Brain microvascular endothelial cell (primary cell): ENCODE data around the gene CXCL10.
"Not testable (repeated sequence)": the region's sequence is repeated elsewhere in the genome, so short reads cannot be mapped to it uniquely, and the experiment has no call there.

ENCODE experiments used
- DNase-seq: peaks from one replicate; pipeline ENCODE4 v3.0.0-alpha.2; 2020
- H3K27ac ChIP-seq: fragments of 250-450 bp; sonication (Bioruptor Pico); 2 replicates; pipeline ENCODE4 v1.5.1; 2020; ENCODE audit warnings: mild to moderate bottlenecking, moderate library complexity
- H3K27me3 ChIP-seq: fragments of 250-450 bp; sonication (Bioruptor Pico); replicated peaks from 2 replicates; pipeline ENCODE4 v1.5.1; 2020; ENCODE audit warnings: mild to moderate bottlenecking
- H3K36me3 ChIP-seq: fragments of 250-450 bp; sonication (Bioruptor Pico); replicated peaks from 2 replicates; pipeline ENCODE4 v1.5.1; 2020; ENCODE audit warnings: mild to moderate bottlenecking
- H3K4me3 ChIP-seq: 2 replicates; pipeline ENCODE4 v1.5.1; 2011; ENCODE audit warnings: low read depth, mild to moderate bottlenecking, control low read depth, low read length, moderate library complexity
- in situ Hi-C: cut with HindIII; loops from 2 replicates; pipeline ENCODE4 v1.10.0; 2017; ENCODE audit warnings: low sequenced_read_pairs, low pct_ligation_motif_present
- TF ChIP-seq, protein P1 (sequence below): IDR thresholded peaks from 2 replicates; pipeline ENCODE4 v1.5.1; 2011; ENCODE audit warnings: low read depth, mild to moderate bottlenecking, moderate library complexity, low read length, control low read depth, inconsistent platforms; ENCODE audit errors: missing control alignments

CXCL10 gene

GRCh38 chr4:76053730-76054129 is 30.4 kb upstream of the CXCL10 start:
- in situ Hi-C loops, result no loop called here
- Histone ChIP-seq H3K36me3 (no peaks in the 10 kb centered on the region), H3K27ac (no peak overlapping the region), H3K27me3 (peaks cover 30% of the 10 kb centered on the region), H3K4me3 (no peak overlapping the region)
- DNase-seq, result no peak
- TF ChIP-seq, protein P1, sequence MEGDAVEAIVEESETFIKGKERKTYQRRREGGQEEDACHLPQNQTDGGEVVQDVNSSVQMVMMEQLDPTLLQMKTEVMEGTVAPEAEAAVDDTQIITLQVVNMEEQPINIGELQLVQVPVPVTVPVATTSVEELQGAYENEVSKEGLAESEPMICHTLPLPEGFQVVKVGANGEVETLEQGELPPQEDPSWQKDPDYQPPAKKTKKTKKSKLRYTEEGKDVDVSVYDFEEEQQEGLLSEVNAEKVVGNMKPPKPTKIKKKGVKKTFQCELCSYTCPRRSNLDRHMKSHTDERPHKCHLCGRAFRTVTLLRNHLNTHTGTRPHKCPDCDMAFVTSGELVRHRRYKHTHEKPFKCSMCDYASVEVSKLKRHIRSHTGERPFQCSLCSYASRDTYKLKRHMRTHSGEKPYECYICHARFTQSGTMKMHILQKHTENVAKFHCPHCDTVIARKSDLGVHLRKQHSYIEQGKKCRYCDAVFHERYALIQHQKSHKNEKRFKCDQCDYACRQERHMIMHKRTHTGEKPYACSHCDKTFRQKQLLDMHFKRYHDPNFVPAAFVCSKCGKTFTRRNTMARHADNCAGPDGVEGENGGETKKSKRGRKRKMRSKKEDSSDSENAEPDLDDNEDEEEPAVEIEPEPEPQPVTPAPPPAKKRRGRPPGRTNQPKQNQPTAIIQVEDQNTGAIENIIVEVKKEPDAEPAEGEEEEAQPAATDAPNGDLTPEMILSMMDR, result no peak

- DNase-seq, H3K4me3 ChIP-seq, H3K27me3 ChIP-seq, in situ Hi-C loops, H3K27ac ChIP-seq, H3K36me3 ChIP-seq: not testable (repeated sequence)
Observed at GRCh38 chr4:76050560-76051050, 27.3 kb upstream of the CXCL10 start.

GRCh38 chr4:76049860-76050416 is 26.6 kb upstream of the CXCL10 start:
- H3K36me3 ChIP-seq, in situ Hi-C loops, H3K27me3 ChIP-seq: not testable (repeated sequence)

GRCh38 chr4:76044686-76045085 is 21.4 kb upstream of the CXCL10 start:
- H3K27ac ChIP-seq, H3K27me3 ChIP-seq, DNase-seq, H3K4me3 ChIP-seq, H3K36me3 ChIP-seq, in situ Hi-C loops: not testable (repeated sequence)

More at GRCh38 chr4:76049860-76050416, 26.6 kb upstream of the CXCL10 start:
- H3K27ac ChIP-seq, DNase-seq, H3K4me3 ChIP-seq: not testable (repeated sequence)

DNA sequence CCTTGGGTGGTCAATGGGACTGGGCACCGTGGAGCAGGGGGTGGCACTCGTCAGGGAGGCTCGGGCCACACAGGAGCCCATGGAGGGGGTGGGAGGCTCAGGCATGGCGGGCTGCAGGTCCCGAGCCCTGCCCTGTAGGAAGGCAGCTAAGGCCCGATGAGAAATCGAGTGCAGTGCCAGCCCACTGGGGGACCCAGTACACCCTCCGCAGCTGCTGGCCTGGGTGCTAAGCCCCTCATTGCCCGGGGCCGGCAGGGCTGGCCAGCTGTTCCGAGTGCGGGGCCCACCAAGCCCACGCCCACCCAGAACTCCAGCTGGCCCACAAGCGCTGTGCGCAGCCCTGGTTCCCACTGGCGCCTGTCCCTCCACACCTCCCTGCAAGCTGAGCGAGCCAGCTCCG is 20.0 kb upstream of the CXCL10 start:
- DNase-seq, result not testable (repeated sequence)

DNA sequence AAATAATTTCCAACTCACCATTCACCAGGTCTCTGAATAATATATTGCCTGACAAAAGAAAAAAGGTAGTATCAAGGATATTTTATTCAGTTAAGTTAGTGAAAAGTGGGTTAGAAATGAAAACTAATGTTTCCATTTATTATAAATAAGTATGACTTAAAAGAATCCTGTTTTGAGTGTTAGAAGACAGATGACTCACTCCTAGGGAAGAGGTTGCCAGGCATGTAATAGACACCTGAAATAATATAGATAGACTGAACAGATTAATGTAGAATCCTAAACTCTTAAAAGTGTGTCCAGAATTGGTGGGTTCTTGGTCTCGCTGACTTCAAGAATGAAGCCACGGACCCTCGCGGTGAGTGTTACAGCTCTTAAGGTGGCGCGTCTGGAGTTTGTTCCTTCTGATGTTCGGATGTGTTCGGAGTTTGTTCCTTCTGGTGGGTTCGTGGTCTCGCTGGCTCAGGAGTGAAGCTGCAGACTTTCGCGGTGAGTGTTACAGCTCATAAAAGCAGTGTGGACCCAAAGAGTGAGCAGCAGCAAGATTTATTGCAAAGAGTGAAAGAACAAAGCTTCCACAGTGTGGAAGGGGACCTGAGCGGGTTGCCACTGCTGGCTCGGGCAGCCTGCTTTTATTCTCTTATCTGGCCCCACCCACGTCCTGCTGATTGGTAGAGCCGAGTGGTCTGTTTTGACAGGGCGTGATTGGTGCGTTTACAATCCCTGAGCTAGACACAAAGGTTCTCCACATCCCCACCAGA is 19.1 kb upstream of the CXCL10 start:
- H3K27ac ChIP-seq, H3K4me3 ChIP-seq, DNase-seq, H3K36me3 ChIP-seq, H3K27me3 ChIP-seq, in situ Hi-C loops: not testable (repeated sequence)

More for the DNA sequence above, 20.0 kb upstream of the CXCL10 start:
- H3K27ac ChIP-seq, H3K27me3 ChIP-seq, in situ Hi-C loops, H3K4me3 ChIP-seq, H3K36me3 ChIP-seq: not testable (repeated sequence)

- no peaks in the 10 kb centered on the region for H3K27me3 ChIP-seq
- no peak overlapping the region for H3K4me3 ChIP-seq
- H3K27ac ChIP-seq, result no peak overlapping the region
- DNase-seq, result no peak
- in situ Hi-C loops, result no loop called here
- H3K36me3 ChIP-seq, result no peaks in the 10 kb centered on the region
- TF ChIP-seq, protein P1, result no peak
Observed at GRCh38 chr4:76036855-76037254, 13.6 kb upstream of the CXCL10 start.

- Histone ChIP-seq H3K4me3 (no peak within 1 kb of the TSS), H3K27ac (no peak within 1 kb of the TSS), H3K27me3 (no peaks in the 10 kb centered on the region), H3K36me3 (no peaks in the 10 kb centered on the region)
- in situ Hi-C loops, result no loop called here
- TF ChIP-seq, protein P1, result no peak
- DNase-seq, result no peak
Observed at GRCh38 chr4:76035799-76036380, 12.6 kb upstream of the CXCL10 start, which contains the start of gene CXCL11. Gene CXCL11, minus strand, starts transcription at chr4:76036070. Its CDS starts 83 bp downstream, at chr4:76035987.
